H1 (cell line): ENCODE data around the gene UCHL5. TPM values are rescaled to one million over a fixed set of nuclear protein-coding genes. Genes with fewer than 3 reads are reported as not detected.

ENCODE experiments used
- CTCF ChIA-PET: fragments of 300-600 bp; sonication (Branson Sonifier 250); formaldehyde crosslinking; loops from one replicate; lab custom pipeline; 2021; ENCODE audit not compliant: partially characterized antibody; lab: Charles Lee
- POLR2A ChIA-PET: fragments of 300-600 bp; sonication (Branson Sonifier 250); formaldehyde crosslinking; loops from one replicate; lab custom pipeline; 2021; ENCODE audit warnings: inconsistent platforms; ENCODE audit not compliant: partially characterized antibody; lab: Charles Lee
- DNase-seq, 2 experiments: peaks; one replicate each; pipeline versions ENCODE4 v3.0.0 to v3.0.0-alpha.2; 2010 to 2022; ENCODE audit warnings: low spot score in 2 of 2, low read depth in 1 of 2, mixed read lengths in 1 of 2
- FAIRE-seq: peaks from 2 replicates; lab custom pipeline; 2011; peaks lifted over from hg19 to GRCh38; lab: Jason Lieb, UNC
- H2AFZ ChIP-seq: 2 replicates; pipeline ENCODE4 v1.8.1; 2012; ENCODE audit warnings: low read length, inconsistent platforms
- H2AK5ac ChIP-seq: 2 replicates; pipeline ENCODE4 v1.6.1; 2013; ENCODE audit warnings: low read depth, low read length
- H2BK120ac ChIP-seq: replicated peaks from 2 replicates; pipeline ENCODE3; 2013; ENCODE audit warnings: low read depth, low read length, inconsistent platforms
- H2BK12ac ChIP-seq: 2 replicates; pipeline ENCODE4 v1.6.1; 2013; ENCODE audit warnings: low read depth, low read length
- H2BK15ac ChIP-seq: 2 replicates; pipeline ENCODE4 v1.6.1; 2013; ENCODE audit warnings: low read length
- H2BK20ac ChIP-seq: 2 replicates; pipeline ENCODE4 v1.6.1; 2013; ENCODE audit warnings: low read length
- H2BK5ac ChIP-seq: 2 replicates; pipeline ENCODE4 v1.6.1; 2013; ENCODE audit warnings: low read depth, low read length
- H3K14ac ChIP-seq: 2 replicates; pipeline ENCODE4 v1.6.1; 2013; ENCODE audit warnings: inconsistent platforms; ENCODE audit not compliant: insufficient read length
- H3K18ac ChIP-seq: 2 replicates; pipeline ENCODE4 v1.6.1; 2013; ENCODE audit warnings: low read length; ENCODE audit errors: extremely low read depth
- H3K23ac ChIP-seq: 2 replicates; pipeline ENCODE4 v1.6.1; 2013; ENCODE audit warnings: inconsistent platforms; ENCODE audit not compliant: insufficient read length
- H3K23me2 ChIP-seq: 2 replicates; pipeline ENCODE4 v1.6.1; 2013; ENCODE audit warnings: low read depth, low read length
- H3K27ac ChIP-seq: 2 replicates; pipeline ENCODE4 v1.6.1; 2011; ENCODE audit warnings: low read depth, low read length, inconsistent platforms
- H3K27me3 ChIP-seq, 4 experiments: replicated peaks in 1 of 4; 1 replicate in 1 of 4; 2 replicates in 3 of 4; pipeline versions ENCODE4 v1.6.1 to v1.8.1; 2011 to 2013; ENCODE audit warnings: low read length in 3 of 4, mild to moderate bottlenecking in 3 of 4, inconsistent platforms in 2 of 4, mixed read lengths in 2 of 4, moderate library complexity in 1 of 4; ENCODE audit not compliant: control insufficient read depth in 3 of 4, insufficient read depth in 3 of 4; ENCODE audit errors: extremely low read depth in 1 of 4
- H3K36me3 ChIP-seq, 4 experiments: 2 replicates each; pipeline versions ENCODE4 v1.6.1 to v1.8.1; 2011 to 2013; ENCODE audit warnings: mild to moderate bottlenecking in 4 of 4, low read length in 3 of 4, moderate library complexity in 2 of 4, control low read depth in 1 of 4, inconsistent platforms in 1 of 4; ENCODE audit not compliant: insufficient read depth in 4 of 4, control insufficient read depth in 2 of 4
- H3K4ac ChIP-seq: replicated peaks from 2 replicates; pipeline ENCODE3; 2013; ENCODE audit warnings: low read length, low read depth, mixed read lengths, inconsistent platforms; ENCODE audit not compliant: insufficient read length
- H3K4me1 ChIP-seq, 4 experiments: replicated peaks in 1 of 4; 1 replicate in 1 of 4; 2 replicates in 3 of 4; pipeline versions ENCODE4 v1.6.1 to v1.8.1; 2011 to 2013; ENCODE audit warnings: low read length in 3 of 4, inconsistent platforms in 2 of 4, mixed read lengths in 1 of 4; ENCODE audit not compliant: insufficient read depth in 4 of 4, control insufficient read depth in 3 of 4
- H3K4me2 ChIP-seq, 2 experiments: 2 replicates each; pipeline versions ENCODE4 v1.6.1 to v1.8.1; 2011 to 2013; ENCODE audit warnings: low read depth in 2 of 2, low read length in 2 of 2, control low read depth in 1 of 2, inconsistent platforms in 1 of 2, mild to moderate bottlenecking in 1 of 2; ENCODE audit not compliant: insufficient read depth in 1 of 2
- H3K4me3 ChIP-seq, 4 experiments: fragments of 200-600, 300-600 bp in 1 of 4; sonication (generic), shearing (Covaris generic), sonication (Bioruptor Twin) in 1 of 4; 2 replicates each; pipeline versions ENCODE4 v1.5.1 to v1.8.1; 2011 to 2016; ENCODE audit warnings: low read length in 4 of 4, low read depth in 3 of 4, control low read depth in 2 of 4, inconsistent platforms in 2 of 4, mild to moderate bottlenecking in 2 of 4, mixed read lengths in 1 of 4, moderate library complexity in 1 of 4; ENCODE audit not compliant: insufficient read depth in 2 of 4; ENCODE audit errors: extremely low read depth in 1 of 4
- H3K56ac ChIP-seq: replicated peaks from 2 replicates; pipeline ENCODE3; 2013; ENCODE audit warnings: low read depth, mild to moderate bottlenecking, mixed read lengths, low read length, inconsistent platforms; ENCODE audit not compliant: insufficient read length
- H3K79me1 ChIP-seq: 2 replicates; pipeline ENCODE4 v1.6.1; 2013; ENCODE audit warnings: low read depth, low read length, control low read depth
- H3K79me2 ChIP-seq, 2 experiments: 2 replicates each; pipeline versions ENCODE4 v1.6.1 to v1.8.1; 2012 to 2013; ENCODE audit warnings: low read length in 2 of 2, mild to moderate bottlenecking in 2 of 2, inconsistent platforms in 1 of 2; ENCODE audit not compliant: insufficient read depth in 2 of 2, control insufficient read depth in 1 of 2
- H3K9ac ChIP-seq, 4 experiments: replicated peaks in 1 of 4; 1 replicate in 1 of 4; 2 replicates in 3 of 4; pipeline versions ENCODE4 v1.6.1 to v1.8.1; 2011 to 2013; ENCODE audit warnings: low read depth in 3 of 4, low read length in 3 of 4, control low read depth in 2 of 4, mild to moderate bottlenecking in 2 of 4, moderate library complexity in 2 of 4, inconsistent platforms in 1 of 4; ENCODE audit errors: extremely low read depth in 1 of 4
- H3K9me3 ChIP-seq, 2 experiments: 2 replicates each; pipeline versions ENCODE4 v1.6.1 to v1.8.1; 2012 to 2013; ENCODE audit warnings: mild to moderate bottlenecking in 2 of 2, moderate library complexity in 2 of 2, control low read depth in 1 of 2, inconsistent platforms in 1 of 2, low read depth in 1 of 2, low read length in 1 of 2, mixed read lengths in 1 of 2; ENCODE audit not compliant: insufficient read depth in 2 of 2
- H4K20me1 ChIP-seq, 2 experiments: replicated peaks in 1 of 2; 2 replicates each; pipeline versions ENCODE3 to v1.8.1; 2011 to 2013; ENCODE audit warnings: inconsistent platforms in 2 of 2, low read length in 2 of 2, mild to moderate bottlenecking in 1 of 2; ENCODE audit not compliant: insufficient read depth in 2 of 2, control insufficient read depth in 1 of 2
- H4K5ac ChIP-seq: 2 replicates; pipeline ENCODE4 v1.6.1; 2013; ENCODE audit warnings: low read length, low read depth, mixed read lengths, inconsistent platforms; ENCODE audit not compliant: insufficient read length
- H4K8ac ChIP-seq: 2 replicates; pipeline ENCODE4 v1.8.0; 2013; ENCODE audit warnings: mild to moderate bottlenecking, moderate library complexity, low read length, inconsistent platforms; ENCODE audit not compliant: insufficient read depth; ENCODE audit errors: extremely low read depth
- H4K91ac ChIP-seq: replicated peaks from 2 replicates; pipeline ENCODE3; 2013; ENCODE audit warnings: low read length, mixed read lengths, inconsistent platforms; ENCODE audit not compliant: insufficient read length
- RFX5 ChIP-seq: IDR thresholded peaks from 2 replicates; pipeline ENCODE4 v1.6.1; 2011; ENCODE audit warnings: low read depth, low read length, improper control_type of control experiment, borderline replicate concordance
- SIX5 ChIP-seq: IDR thresholded peaks from 2 replicates; pipeline ENCODE4 v1.6.1; 2011; ENCODE audit warnings: mild to moderate bottlenecking, low read depth, low read length
- TAF1 ChIP-seq: IDR thresholded peaks from 2 replicates; pipeline ENCODE4 v1.6.1; 2011; ENCODE audit warnings: mild to moderate bottlenecking, low read depth, low read length
- WGBS, 2 experiments: shearing (Covaris generic) in 1 of 2; methylation state at CpG; one replicate each; pipeline versions ENCODE4 v1.1.6 to v1.1.7; 2013 to 2015; ENCODE audit warnings: low lambda C conversion rate in 2 of 2, mixed read lengths in 2 of 2, inconsistent platforms in 1 of 2, low coverage in 1 of 2, missing lambda C conversion rate in 1 of 2; ENCODE audit not compliant: insufficient replicate concordance in 2 of 2, insufficient coverage in 1 of 2, insufficient read length in 1 of 2; ENCODE audit errors: extremely low coverage in 1 of 2, missing lambda C conversion rate in 1 of 2; 5-methylcytosine and 5-hydroxymethylcytosine counted together
- polyA plus RNA-seq, 7 experiments: library from polyadenylated mRNA; depleted of rRNA in 3 of 7; stranded (reverse) in 5 of 7; unstranded in 2 of 7; fragments of >200 nt in 5 of 7; fragments of 200-250 nt in 2 of 7; gene quantifications; 1 replicate in 5 of 7; 2 replicates in 1 of 7; 4 replicates in 1 of 7; pipeline versions ENCODE4 v1.2.1 to v1.2.3, GENCODE V29; 2011 to 2013; ENCODE audit warnings: missing spikeins in 2 of 7, mixed read lengths in 2 of 7
- small RNA-seq: library from polyadenylated mRNA; stranded (forward); fragments of <200 nt; extraction: miRNeasy Mini kit (QIAGEN cat#:217004); gene quantifications from one replicate; pipeline ENCODE3, GENCODE V24; 2013; ENCODE audit not compliant: insufficient read depth
- total RNA-seq: library from RNA; stranded (reverse); fragmentation: NEBNext Ultra II Directional; extraction: Animal tissue kit (Norgen Biotek cat#: 25700); gene quantifications from 2 replicates; pipeline ENCODE4 v1.2.1, GENCODE V29; 2021

UCHL5 gene
- total and polyA plus RNA-seq, 2 of the 8 experiments (the other 6 are each of a cell fraction or from before 2014, with no cell fraction given), result 12.0 to 40.0 TPM

DNA sequence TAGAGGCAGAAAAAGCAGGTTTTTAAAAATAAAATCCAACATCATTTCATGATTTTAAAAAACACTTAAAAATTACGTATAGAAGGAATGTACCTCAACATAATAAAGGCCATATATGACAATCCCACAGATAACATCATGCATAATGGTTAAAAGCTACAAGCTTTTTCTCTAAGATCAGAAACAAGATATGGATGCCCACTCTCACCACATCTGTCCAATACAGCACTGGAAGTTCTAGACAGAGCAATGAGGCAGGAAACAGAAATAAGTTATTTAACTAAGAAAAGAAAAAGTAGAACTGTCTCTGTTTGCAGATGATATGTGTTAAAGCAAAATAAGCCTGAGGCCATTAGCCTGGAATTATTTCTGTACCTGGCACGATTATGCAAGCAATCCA is 96.3 kb downstream of the UCHL5 start:
- FAIRE-seq (no peak), DNase-seq (no peak)
- Histone ChIP-seq H4K5ac (no peak overlapping the region), H2BK120ac (no peak overlapping the region), H3K18ac (no peak overlapping the region), H3K36me3 (no peaks in the 10 kb centered on the region), H3K14ac (no peak overlapping the region), H3K79me1 (no peaks in the 10 kb centered on the region), H3K4ac (no peak overlapping the region), H2BK15ac (no peak overlapping the region), H3K27ac (no peak overlapping the region), H3K4me2 (no peak overlapping the region), H3K9ac (no peak overlapping the region), H2AK5ac (no peak overlapping the region), H2AFZ (no peak overlapping the region), H3K56ac (no peak overlapping the region), H3K27me3 (no peaks in the 10 kb centered on the region), H3K4me3 (no peak overlapping the region), H4K8ac (no peak overlapping the region), H2BK5ac (no peak overlapping the region), H2BK20ac (no peak overlapping the region), H4K91ac (no peak overlapping the region), H2BK12ac (no peak overlapping the region), H3K23me2 (no peaks in the 10 kb centered on the region), H3K4me1 (no peaks in the 10 kb centered on the region), H3K23ac (no peak overlapping the region), H3K79me2 (no peaks in the 10 kb centered on the region), H3K9me3 (no peaks in the 10 kb centered on the region), H4K20me1 (no peaks in the 10 kb centered on the region)
- ChIA-PET CTCF (interaction anchor here (0.7 kb wide), 1 partner anchor 166 kb away, joined by 6 read pairs; no protein-coding TSS in a partner anchor), POLR2A (no interaction called here)
- TF ChIP-seq RFX5 (no peak), TAF1 (no peak), SIX5 (no peak)
- WGBS, 2 experiments, result 94% methylated on average over 2 of the region's 2 CpGs; no CpG with 5 or more reads in 1 of the 2 experiments

Small RNAs within 50 kb of the gene (small RNA-seq; reads per million reads assigned to genes)
- gene SCARNA18B, result not detected

Other genes with a start within 250 kb of the UCHL5 start
- gene RO60, start 252 bp upstream of the UCHL5 start, total RNA-seq, result 88.0 and 103 TPM in 2 replicates
- 11.8 and 13.6 TPM in 2 replicates for gene RO60, start 252 bp upstream of the UCHL5 start, polyA plus RNA-seq (2011; rRNA removed)
- gene GLRX2, start 46.1 kb upstream of the UCHL5 start, total RNA-seq, result 13.5 and 14.2 TPM in 2 replicates
- 3.4 and 4.8 TPM in 2 replicates for gene GLRX2, start 46.1 kb upstream of the UCHL5 start, polyA plus RNA-seq (2011; rRNA removed)
- gene CDC73, start 62.7 kb upstream of the UCHL5 start, total RNA-seq, result 61.2 and 64.0 TPM in 2 replicates
- 6.5 and 9.8 TPM in 2 replicates for gene CDC73, start 62.7 kb upstream of the UCHL5 start, polyA plus RNA-seq (2011; rRNA removed)
- gene B3GALT2, start 127.3 kb upstream of the UCHL5 start, total RNA-seq, result not detected in 2 replicates
- not detected in 2 replicates for gene B3GALT2, start 127.3 kb upstream of the UCHL5 start, polyA plus RNA-seq (2011; rRNA removed)